Measurements from ENCODE around the gene C1orf159. TPM values are rescaled to one million over a fixed set of nuclear protein-coding genes. Genes with fewer than 3 reads are reported as not detected.

Gene C1orf159
- total and polyA plus RNA-seq, 2 donors (not counting 1 experiment from before 2014, with no cell fraction given), result 2.6 to 3.3 TPM

GRCh38 chr1:1146596-1146995 lies 30.7 kb upstream of the C1orf159 start:
- no peak overlapping the region for H3K4me3 ChIP-seq (replicated peaks in 1 of 4; ENCODE audit: control extremely low read depth in 1 of 4, insufficient read depth in 1 of 4, low read depth in 3 of 4, low read length in 4 of 4)
- H3K79me2 ChIP-seq (ENCODE audit: control insufficient read depth, insufficient read depth, low read length), result no peaks in the 10 kb centered on the region
- H2AFZ ChIP-seq (ENCODE audit: low read length), result no peak overlapping the region
- H3K9me3 ChIP-seq (ENCODE audit: control insufficient read depth, insufficient read depth, low read depth, low read length), result no peaks in the 10 kb centered on the region
- H3K27ac ChIP-seq (ENCODE audit: insufficient read depth, low read length), result no peak overlapping the region
- H3K9ac ChIP-seq (ENCODE audit: insufficient read depth, low read length), result no peak overlapping the region
- no peaks in the 10 kb centered on the region for H3K36me3 ChIP-seq (ENCODE audit: control insufficient read depth, insufficient read depth, low read length)
- H3K4me1 ChIP-seq (ENCODE audit: control insufficient read depth, extremely low read depth, insufficient read depth, low read length), result no peaks in the 10 kb centered on the region
- H3K4me2 ChIP-seq (ENCODE audit: extremely low read depth, insufficient read depth, low read length), result no peak overlapping the region
- TF ChIP-seq EZH2 (IDR thresholded peaks at IDR 0.05; ENCODE audit: low read length, missing control alignments), result no peak
- TF ChIP-seq CTCF (conservative IDR thresholded peaks at IDR 0.05 in 1 of 2, IDR thresholded peaks at IDR 0.05 in 1 of 2; ENCODE audit: low read depth in 1 of 2, low read length in 2 of 2), result no peak
- H3K27me3 ChIP-seq (ENCODE audit: control insufficient read depth, insufficient read depth, low read length), result no peaks in the 10 kb centered on the region
- no peaks in the 10 kb centered on the region for H4K20me1 ChIP-seq (ENCODE audit: control insufficient read depth, extremely low read depth, insufficient read depth, low read length)
- DNase-seq (ENCODE audit: low read depth in 2 of 2), result no peak

DNA sequence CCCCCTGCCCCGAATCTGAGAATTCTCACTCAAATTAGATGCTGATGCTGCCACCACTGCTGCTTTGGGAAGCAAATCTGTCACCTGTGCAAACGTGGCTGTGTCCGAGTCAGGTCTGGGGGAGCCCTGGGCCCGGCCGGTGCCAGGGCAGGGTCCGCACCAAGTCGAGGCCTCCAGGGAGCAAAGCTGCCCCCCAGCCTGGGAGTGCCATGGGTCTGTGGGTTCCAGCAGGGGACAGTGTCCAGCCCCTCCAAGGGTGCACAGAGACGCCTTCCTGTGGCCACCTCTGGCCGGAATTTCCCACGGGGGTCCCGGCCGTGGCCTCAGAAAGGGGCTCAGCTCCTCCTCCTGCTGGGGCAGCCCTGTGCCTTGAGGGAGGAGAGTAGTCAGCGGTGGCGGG lies 30.1 kb upstream of the C1orf159 start:
- no peaks in the 10 kb centered on the region for H3K9me3 ChIP-seq (ENCODE audit: control insufficient read depth, insufficient read depth, low read depth, low read length)
- H3K27me3 ChIP-seq (ENCODE audit: control insufficient read depth, insufficient read depth, low read length), result no peaks in the 10 kb centered on the region
- no peak overlapping the region for H2AFZ ChIP-seq (ENCODE audit: low read length)
- no peaks in the 10 kb centered on the region for H3K79me2 ChIP-seq (ENCODE audit: control insufficient read depth, insufficient read depth, low read length)
- H4K20me1 ChIP-seq (ENCODE audit: control insufficient read depth, extremely low read depth, insufficient read depth, low read length), result no peaks in the 10 kb centered on the region
- no peak overlapping the region for H3K4me3 ChIP-seq (replicated peaks in 1 of 4; ENCODE audit: control extremely low read depth in 1 of 4, insufficient read depth in 1 of 4, low read depth in 3 of 4, low read length in 4 of 4)
- no peak overlapping the region for H3K9ac ChIP-seq (ENCODE audit: insufficient read depth, low read length)
- H3K36me3 ChIP-seq (ENCODE audit: control insufficient read depth, insufficient read depth, low read length), result no peaks in the 10 kb centered on the region
- H3K4me1 ChIP-seq (ENCODE audit: control insufficient read depth, extremely low read depth, insufficient read depth, low read length), result no peaks in the 10 kb centered on the region
- H3K4me2 ChIP-seq (ENCODE audit: extremely low read depth, insufficient read depth, low read length), result no peak overlapping the region
- no peak overlapping the region for H3K27ac ChIP-seq (ENCODE audit: insufficient read depth, low read length)
- no peak for DNase-seq (ENCODE audit: low read depth in 2 of 2)
- TF ChIP-seq EZH2 (IDR thresholded peaks at IDR 0.05; ENCODE audit: low read length, missing control alignments), result no peak
- no peak for TF ChIP-seq CTCF (conservative IDR thresholded peaks at IDR 0.05 in 1 of 2, IDR thresholded peaks at IDR 0.05 in 1 of 2; ENCODE audit: low read depth in 1 of 2, low read length in 2 of 2)

GRCh38 chr1:1145547-1145914 lies 29.6 kb upstream of the C1orf159 start:
- no peaks in the 10 kb centered on the region for H3K4me1 ChIP-seq (ENCODE audit: control insufficient read depth, extremely low read depth, insufficient read depth, low read length)
- H3K27ac ChIP-seq (ENCODE audit: insufficient read depth, low read length), result no peak overlapping the region
- no peak overlapping the region for H3K4me2 ChIP-seq (ENCODE audit: extremely low read depth, insufficient read depth, low read length)
- TF ChIP-seq CTCF (conservative IDR thresholded peaks at IDR 0.05 in 1 of 2, IDR thresholded peaks at IDR 0.05 in 1 of 2; ENCODE audit: low read depth in 1 of 2, low read length in 2 of 2) (no peak), EZH2 (IDR thresholded peaks at IDR 0.05; ENCODE audit: low read length, missing control alignments) (no peak)
- no peaks in the 10 kb centered on the region for H4K20me1 ChIP-seq (ENCODE audit: control insufficient read depth, extremely low read depth, insufficient read depth, low read length)
- no peaks in the 10 kb centered on the region for H3K79me2 ChIP-seq (ENCODE audit: control insufficient read depth, insufficient read depth, low read length)
- no peak for DNase-seq (ENCODE audit: low read depth in 2 of 2)
- no peak overlapping the region for H2AFZ ChIP-seq (ENCODE audit: low read length)
- H3K4me3 ChIP-seq (replicated peaks in 1 of 4; ENCODE audit: control extremely low read depth in 1 of 4, insufficient read depth in 1 of 4, low read depth in 3 of 4, low read length in 4 of 4), result no peak overlapping the region
- no peaks in the 10 kb centered on the region for H3K36me3 ChIP-seq (ENCODE audit: control insufficient read depth, insufficient read depth, low read length)
- H3K27me3 ChIP-seq (ENCODE audit: control insufficient read depth, insufficient read depth, low read length), result no peaks in the 10 kb centered on the region
- H3K9ac ChIP-seq (ENCODE audit: insufficient read depth, low read length), result no peak overlapping the region
- no peaks in the 10 kb centered on the region for H3K9me3 ChIP-seq (ENCODE audit: control insufficient read depth, insufficient read depth, low read depth, low read length)
